Hematopoietic multipotent progenitor cell treated with erythropoietin and hydrocortisone succinate and interleukin-3 and kit ligand, for 17 days (in vitro differentiated cells): ENCODE data around the gene UBE2U.

Experiments used
- DNase-seq: peaks from one replicate; pipeline ENCODE4 v3.0.0-alpha.2; 2015; ENCODE audit warnings: low spot score

Gene UBE2U

GRCh38 chr1:64203420-64203819, at the start of gene UBE2U:
TSS of gene UBE2U (plus strand) at chr1:64203623. CDS start at chr1:64204051, 428 bp downstream.
- no peak for DNase-seq

GRCh38 chr1:64155278-64155677, 48.1 kb upstream of the UBE2U start:
- no peak for DNase-seq

GRCh38 chr1:64161357-64161941, 42.0 kb upstream of the UBE2U start:
- no peak for DNase-seq

GRCh38 chr1:64162151-64162550, 41.3 kb upstream of the UBE2U start:
- no peak for DNase-seq

GRCh38 chr1:64162804-64163203, 40.6 kb upstream of the UBE2U start:
- no peak for DNase-seq

- DNase-seq = no peak
Measured at GRCh38 chr1:64163431-64163830, 40.0 kb upstream of the UBE2U start.

- no peak for DNase-seq
Measured at GRCh38 chr1:64163970-64164369, 39.5 kb upstream of the UBE2U start.

- no peak for DNase-seq
Measured at GRCh38 chr1:64166629-64167028, 36.8 kb upstream of the UBE2U start.

GRCh38 chr1:64167176-64167575, 36.2 kb upstream of the UBE2U start:
- DNase-seq = no peak

- no peak for DNase-seq
Measured at GRCh38 chr1:64171246-64171645, 32.2 kb upstream of the UBE2U start.

GRCh38 chr1:64171797-64172281, 31.6 kb upstream of the UBE2U start:
- no peak for DNase-seq

- no peak for DNase-seq
Measured at GRCh38 chr1:64172458-64172983, 30.9 kb upstream of the UBE2U start.

- DNase-seq = no peak
Measured at GRCh38 chr1:64173336-64173940, 30.0 kb upstream of the UBE2U start.

GRCh38 chr1:64175639-64176038, 27.8 kb upstream of the UBE2U start:
- no peak for DNase-seq

- DNase-seq = no peak
Measured at GRCh38 chr1:64176659-64177058, 26.8 kb upstream of the UBE2U start.

GRCh38 chr1:64179588-64179987, 23.8 kb upstream of the UBE2U start:
- no peak for DNase-seq

- DNase-seq = no peak
Measured at GRCh38 chr1:64182207-64182606, 21.2 kb upstream of the UBE2U start.

- DNase-seq = no peak
Measured at GRCh38 chr1:64183395-64184002, 19.9 kb upstream of the UBE2U start.

- DNase-seq = no peak
Measured at GRCh38 chr1:64184003-64184440, 19.4 kb upstream of the UBE2U start.

- no peak for DNase-seq
Measured at GRCh38 chr1:64186138-64186897, 17.1 kb upstream of the UBE2U start.

- DNase-seq = no peak
Measured at GRCh38 chr1:64186898-64187280, 16.5 kb upstream of the UBE2U start.

- no peak for DNase-seq
Measured at GRCh38 chr1:64187646-64188045, 15.8 kb upstream of the UBE2U start.

GRCh38 chr1:64192290-64192689, 11.1 kb upstream of the UBE2U start:
- no peak for DNase-seq
